ENCODE data around the gene DSPP. TPM values are rescaled to one million over a fixed set of nuclear protein-coding genes. Genes with fewer than 3 reads are reported as not detected.

DSPP gene
- total RNA-seq, 1 experiment from 2014 or later, result not detected

- DNase-seq (ENCODE audit: low read depth, low spot score) (no peak), ATAC-seq (no peak)
- in situ Hi-C loops (cut with HindIII; ENCODE audit: low pct_unique_long_range_greater_than_20kb, low sequenced_read_pairs), result no loop called here
- H3K36me3 ChIP-seq (ENCODE audit: control insufficient read depth, insufficient read depth, low read length), result no peaks in the 10 kb centered on the region
- POLR2A ChIA-PET, result no interaction called here
- no peak overlapping the region for H3K4me3 ChIP-seq (ENCODE audit: low read depth in 2 of 2, low read length in 2 of 2)
- H3K27me3 ChIP-seq (ENCODE audit: control insufficient read depth, insufficient read depth, low read length), result no peaks in the 10 kb centered on the region
- CTCF ChIA-PET, result no interaction called here
- no peaks in the 10 kb centered on the region for H3K9me3 ChIP-seq (ENCODE audit: control insufficient read depth, insufficient read depth, low read depth, low read length)
- intact Hi-C loops (cut with micrococcal nuclease; ENCODE audit: unreplicated experiment), result no loop called here
- TF ChIP-seq SIN3A (IDR thresholded peaks at IDR 0.05; ENCODE audit: borderline replicate concordance, insufficient read depth, low read depth, low read length), result no peak
- no peak for TF ChIP-seq POLR2AphosphoS5 (IDR thresholded peaks at IDR 0.05; ENCODE audit: low read depth, low read length)
- no peak for TF ChIP-seq TCF7L2 (IDR thresholded peaks at IDR 0.05; ENCODE audit: low read depth, low read length)
- TF ChIP-seq CTCF (IDR thresholded peaks at IDR 0.05), result no peak
- no peak for TF ChIP-seq REST (IDR thresholded peaks at IDR 0.05; ENCODE audit: insufficient read depth in 1 of 2, low read depth in 2 of 2, low read length in 1 of 2)
- no peaks in the 10 kb centered on the region for H3K4me1 ChIP-seq (ENCODE audit: control insufficient read depth, insufficient read depth, low read length)
- no peak overlapping the region for H3K27ac ChIP-seq (ENCODE audit: low read length)
- no TSS peak for BruUV-seq (replicated peaks)
These were observed 24.9 kb downstream of the DSPP start for GRCh38 chr4:87633243-87633642.

GRCh38 chr4:87644286-87644685 lies 36.0 kb downstream of the DSPP start:
- no peak overlapping the region for H3K27ac ChIP-seq (ENCODE audit: low read length)
- no peaks in the 10 kb centered on the region for H3K36me3 ChIP-seq (ENCODE audit: control insufficient read depth, insufficient read depth, low read length)
- TF ChIP-seq SIN3A (IDR thresholded peaks at IDR 0.05; ENCODE audit: borderline replicate concordance, insufficient read depth, low read depth, low read length), result no peak
- TF ChIP-seq CTCF (IDR thresholded peaks at IDR 0.05), result no peak
- TF ChIP-seq TCF7L2 (IDR thresholded peaks at IDR 0.05; ENCODE audit: low read depth, low read length), result no peak
- TF ChIP-seq REST (IDR thresholded peaks at IDR 0.05; ENCODE audit: insufficient read depth in 1 of 2, low read depth in 2 of 2, low read length in 1 of 2), result no peak
- TF ChIP-seq POLR2AphosphoS5 (IDR thresholded peaks at IDR 0.05; ENCODE audit: low read depth, low read length), result no peak
- ChIA-PET POLR2A (no interaction called here), CTCF (interaction anchor here (0.6 kb wide), 2 partner anchors 9 to 352 kb away, joined by 3 to 4 read pairs; no protein-coding TSS in a partner anchor)
- in situ Hi-C loops (cut with HindIII; ENCODE audit: low pct_unique_long_range_greater_than_20kb, low sequenced_read_pairs) (no loop called here), intact Hi-C loops (cut with micrococcal nuclease; ENCODE audit: unreplicated experiment) (no loop called here)
- H3K4me1 ChIP-seq (ENCODE audit: control insufficient read depth, insufficient read depth, low read length), result no peaks in the 10 kb centered on the region
- ATAC-seq, result no peak
- H3K9me3 ChIP-seq (ENCODE audit: control insufficient read depth, insufficient read depth, low read depth, low read length), result no peaks in the 10 kb centered on the region
- H3K4me3 ChIP-seq (ENCODE audit: low read depth in 2 of 2, low read length in 2 of 2), result no peak overlapping the region
- no peaks in the 10 kb centered on the region for H3K27me3 ChIP-seq (ENCODE audit: control insufficient read depth, insufficient read depth, low read length)
- DNase-seq (ENCODE audit: low read depth, low spot score), result no peak
- BruUV-seq (replicated peaks), result no TSS peak
